Fibroblast of pulmonary artery (primary cell): ENCODE results near the gene CCDC141.
A peak's percentile ranks its signal among the peaks of the same experiment; 100 is the strongest.

Source experiments
- DNase-seq: peaks from one replicate; pipeline ENCODE4 v3.0.0-alpha.2; 2010; ENCODE audit warnings: low read depth
- H3K4me3 ChIP-seq: replicated peaks from 2 replicates; pipeline ENCODE4 v1.5.1; 2011; ENCODE audit warnings: low read depth, mild to moderate bottlenecking, control low read depth, low read length, moderate library complexity
- CTCF ChIP-seq: IDR thresholded peaks from 2 replicates; pipeline ENCODE4 v1.5.1; 2011; ENCODE audit warnings: mild to moderate bottlenecking, control low read depth, low read length, inconsistent platforms; ENCODE audit errors: missing control alignments

The CCDC141 gene

GRCh38 chr2:178877874-178878273 lies 172.1 kb downstream of the CCDC141 start:
- H3K4me3 ChIP-seq, result no peak overlapping the region
- no peak for TF ChIP-seq CTCF
- no peak for DNase-seq

- no peak overlapping the region for H3K4me3 ChIP-seq
- peak; percentile 49 for DNase-seq
- TF ChIP-seq CTCF, result no peak
These were observed 175.3 kb downstream of the CCDC141 start for GRCh38 chr2:178874529-178875240.

GRCh38 chr2:178873912-178874311 lies 176.0 kb downstream of the CCDC141 start:
- TF ChIP-seq CTCF, result no peak
- no peak overlapping the region for H3K4me3 ChIP-seq
- DNase-seq, result no peak

- no peak overlapping the region for H3K4me3 ChIP-seq
- DNase-seq, result no peak
- no peak for TF ChIP-seq CTCF
These were observed 178.4 kb downstream of the CCDC141 start for GRCh38 chr2:178871536-178871935.

GRCh38 chr2:178870703-178871102 lies 179.2 kb downstream of the CCDC141 start:
- peak; percentile 53 for DNase-seq

GRCh38 chr2:178865999-178866398 lies 183.9 kb downstream of the CCDC141 start:
- no peak for TF ChIP-seq CTCF
- no peak overlapping the region for H3K4me3 ChIP-seq
- no peak for DNase-seq

More at GRCh38 chr2:178870703-178871102, 179.2 kb downstream of the CCDC141 start:
- no peak overlapping the region for H3K4me3 ChIP-seq
- no peak for TF ChIP-seq CTCF
